CD4-positive, alpha-beta T cell treated with Interleukin-6 at 100 ng/mL for 8 hours (primary cell): Measurements from ENCODE around the gene ZNF592.

ENCODE experiments used
- DNase-seq: peaks from one replicate; pipeline ENCODE4 v3.0.0-alpha.2; 2020; ENCODE audit warnings: mixed read lengths, low spot score

The ZNF592 gene

GRCh38 chr15:84831028-84831427, 82.6 kb downstream of the ZNF592 start:
- no peak for DNase-seq

- DNase-seq, result no peak
Measured at GRCh38 chr15:84831613-84832012, 83.2 kb downstream of the ZNF592 start.

- no peak for DNase-seq
Measured at GRCh38 chr15:84832448-84833040, 84.2 kb downstream of the ZNF592 start.

DNA sequence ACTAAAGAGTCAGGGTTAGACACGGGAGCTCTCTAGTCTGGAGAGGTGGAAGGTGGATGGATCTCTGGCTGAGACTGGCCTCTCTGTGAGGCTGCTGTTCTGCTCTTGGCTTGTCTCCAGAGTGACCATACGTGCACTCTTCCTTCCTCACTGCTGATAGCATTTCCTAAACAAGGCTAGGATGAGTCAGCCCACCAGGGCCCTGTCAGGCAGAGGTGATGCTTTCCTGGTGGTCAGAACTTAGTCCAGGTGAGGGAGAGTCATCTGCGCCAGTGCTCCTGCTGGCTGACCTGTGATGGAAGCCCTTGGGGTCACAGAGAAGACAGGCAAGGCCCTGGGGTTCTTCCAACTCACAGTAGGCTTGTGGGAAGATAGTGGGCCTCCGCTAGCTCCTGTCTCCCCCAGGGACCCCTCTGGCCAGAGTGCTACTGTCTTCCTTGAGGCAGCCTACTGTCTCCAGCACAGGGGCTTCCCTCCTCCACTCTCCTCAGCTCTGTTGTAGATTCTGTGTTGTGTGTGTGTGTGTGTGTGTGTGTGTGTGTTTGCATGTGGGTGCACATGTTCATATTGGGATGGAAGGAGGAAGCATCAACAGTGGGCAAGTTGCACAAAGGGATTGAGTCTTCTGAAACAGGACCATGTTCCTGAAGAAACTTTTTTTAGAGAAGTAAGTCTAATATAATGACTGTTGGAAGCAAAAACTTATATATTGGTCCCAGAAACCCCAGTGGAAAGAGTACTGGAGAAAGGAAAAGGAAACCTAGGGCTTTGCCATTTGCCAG, 85.2 kb downstream of the ZNF592 start:
- no peak for DNase-seq

GRCh38 chr15:84834229-84834955, 86.0 kb downstream of the ZNF592 start:
- no peak for DNase-seq

GRCh38 chr15:84834969-84835368, 86.6 kb downstream of the ZNF592 start:
- no peak for DNase-seq

GRCh38 chr15:84835661-84836337, 87.4 kb downstream of the ZNF592 start:
- DNase-seq, result no peak

DNA sequence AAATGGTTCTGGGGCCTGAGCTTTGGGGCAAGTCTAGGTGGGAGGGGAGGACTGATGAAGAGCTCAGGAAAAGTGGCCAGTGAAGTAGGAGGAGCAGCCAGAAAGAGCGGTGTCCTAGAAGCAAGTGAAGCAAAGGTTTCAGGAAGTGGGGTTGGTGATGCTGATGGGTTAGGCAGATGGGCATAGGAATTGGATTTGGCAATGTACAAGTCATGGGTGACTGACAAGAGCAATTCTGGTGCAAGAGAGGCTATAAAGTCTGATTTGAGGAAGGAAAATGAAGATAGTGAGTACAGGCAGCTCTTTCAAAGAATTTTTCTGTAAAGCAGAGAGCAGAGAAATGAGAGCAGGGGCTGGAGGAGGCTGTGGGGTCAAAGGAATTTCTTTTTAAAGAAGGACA, 88.5 kb downstream of the ZNF592 start:
- DNase-seq, result no peak

GRCh38 chr15:84839714-84840113, 91.3 kb downstream of the ZNF592 start:
- no peak for DNase-seq

GRCh38 chr15:84840255-84840654, 91.9 kb downstream of the ZNF592 start:
- DNase-seq, result no peak

DNA sequence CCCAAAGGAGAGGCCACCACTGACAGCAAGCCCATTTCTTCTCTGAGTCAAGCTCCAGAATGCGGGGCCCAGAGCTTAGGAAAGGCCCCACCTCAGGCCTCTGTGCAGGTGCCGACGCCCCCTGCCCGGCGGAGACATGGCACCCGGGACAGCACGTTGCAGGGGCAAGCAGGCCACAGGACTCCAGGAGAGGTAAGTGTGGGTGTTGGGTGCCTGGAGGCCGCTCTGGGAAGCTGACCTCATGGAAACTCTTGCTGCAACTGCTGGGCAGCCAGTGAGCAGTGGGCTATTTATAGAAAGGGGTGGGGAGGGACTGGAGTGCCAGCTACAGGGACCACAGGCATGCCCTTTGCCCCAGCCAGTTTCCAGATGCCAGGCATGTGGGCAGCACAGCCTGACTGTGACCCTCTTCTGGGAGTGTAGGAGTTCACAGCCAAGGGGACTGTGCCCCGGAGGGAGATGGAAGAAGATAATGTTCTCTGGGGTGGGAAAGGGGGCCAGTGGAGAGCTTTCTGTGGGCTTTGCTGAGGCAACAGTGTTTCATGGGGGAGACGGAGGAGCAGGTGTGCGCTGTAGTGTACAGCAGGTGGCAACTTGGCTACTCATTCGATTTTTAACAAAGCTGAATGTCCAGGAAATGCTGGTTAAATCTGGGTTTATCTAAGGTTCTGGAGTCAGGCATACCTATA, 92.5 kb downstream of the ZNF592 start:
- DNase-seq, result no peak

DNA sequence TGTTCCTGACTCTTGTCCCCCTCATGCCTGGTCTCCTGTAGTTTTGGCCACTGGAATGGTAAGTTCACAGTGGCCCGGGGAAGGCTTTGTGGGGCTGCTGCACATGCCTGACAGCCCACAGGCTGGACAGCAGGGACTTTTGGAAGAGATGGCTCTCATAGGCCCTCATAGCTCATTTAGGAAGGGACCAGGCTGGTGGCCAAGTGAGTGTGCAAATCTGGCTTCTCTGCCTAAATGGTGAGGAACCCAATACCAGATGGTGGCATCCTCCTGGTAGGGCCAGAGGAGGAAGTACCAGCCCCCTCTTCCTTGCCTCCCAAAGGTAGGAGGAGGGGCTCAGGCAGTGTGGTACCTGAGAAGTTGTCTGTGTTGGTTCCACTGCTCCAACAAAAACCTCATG, 94.4 kb downstream of the ZNF592 start:
- no peak for DNase-seq

- no peak for DNase-seq
Measured at GRCh38 chr15:84844964-84845363, 96.6 kb downstream of the ZNF592 start.

DNA sequence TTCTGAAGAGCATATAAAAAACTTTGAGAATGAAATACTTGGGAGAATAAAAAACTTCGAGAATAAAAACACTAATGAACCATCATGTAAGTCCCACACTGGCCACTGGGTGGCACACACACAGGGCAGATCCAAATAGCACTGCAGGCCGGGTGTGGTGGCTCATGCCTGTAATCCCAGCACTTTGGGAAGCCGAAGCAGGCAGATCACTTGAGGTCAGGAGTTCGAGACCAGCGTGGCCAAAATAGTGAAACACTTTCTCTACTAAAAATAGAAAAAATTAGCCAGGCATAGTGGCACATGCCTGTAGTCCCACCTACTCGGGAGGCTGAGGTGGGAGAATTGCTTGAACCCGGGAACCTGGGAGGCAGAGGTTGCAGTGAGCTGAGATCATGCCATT, 97.2 kb downstream of the ZNF592 start:
- DNase-seq, result peak; percentile 20

GRCh38 chr15:84846269-84846668, 97.9 kb downstream of the ZNF592 start:
- DNase-seq, result no peak

GRCh38 chr15:84847382-84847781, 99.0 kb downstream of the ZNF592 start:
- no peak for DNase-seq

- DNase-seq, result no peak
Measured at GRCh38 chr15:84852212-84852611, 103.8 kb downstream of the ZNF592 start.

DNA sequence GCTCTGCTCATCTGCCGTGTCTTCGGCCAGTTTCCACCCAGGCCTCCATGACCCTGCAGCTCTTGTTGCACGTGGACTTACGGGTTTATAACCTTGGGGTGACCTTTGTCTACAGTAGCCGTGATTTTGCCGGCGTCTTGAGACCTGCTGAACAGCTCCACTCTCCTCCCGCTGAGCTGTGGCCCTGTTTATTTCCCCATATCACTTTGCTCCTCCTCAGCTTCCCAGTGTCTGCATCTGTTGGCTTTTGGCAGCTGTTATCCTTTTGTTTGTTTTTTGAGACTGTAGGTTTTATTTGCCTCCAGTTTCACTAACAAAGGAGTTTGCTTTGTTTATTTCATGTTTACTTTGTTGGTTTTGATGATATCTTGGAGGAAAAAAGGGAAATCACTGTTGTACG, 106.7 kb downstream of the ZNF592 start:
- no peak for DNase-seq

DNA sequence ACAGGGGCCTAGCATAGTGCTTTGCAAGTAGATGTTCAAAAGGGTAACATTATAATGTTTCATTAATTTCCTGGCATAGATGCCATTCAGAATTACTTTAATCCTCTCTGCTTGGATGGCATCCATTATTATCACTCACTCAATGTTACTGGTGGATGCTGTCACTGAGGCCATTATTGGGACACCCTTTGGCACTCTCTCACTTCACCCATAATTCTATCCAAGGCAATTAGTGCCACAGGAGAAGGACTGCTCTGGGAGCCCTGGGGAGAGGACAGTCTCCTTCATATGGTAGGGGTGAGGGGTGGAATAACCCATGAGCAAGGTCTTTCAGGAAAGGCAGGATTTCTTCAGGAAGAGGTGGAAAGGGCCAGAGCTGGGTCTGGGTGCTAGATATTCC, 107.4 kb downstream of the ZNF592 start:
- no peak for DNase-seq
